ENCODE measurements around the gene JADE3. TPM values are rescaled to one million over a fixed set of nuclear protein-coding genes. Genes with fewer than 3 reads are reported as not detected.

JADE3 gene
- total RNA-seq, 1 experiment from 2014 or later = 20.2 TPM

DNA sequence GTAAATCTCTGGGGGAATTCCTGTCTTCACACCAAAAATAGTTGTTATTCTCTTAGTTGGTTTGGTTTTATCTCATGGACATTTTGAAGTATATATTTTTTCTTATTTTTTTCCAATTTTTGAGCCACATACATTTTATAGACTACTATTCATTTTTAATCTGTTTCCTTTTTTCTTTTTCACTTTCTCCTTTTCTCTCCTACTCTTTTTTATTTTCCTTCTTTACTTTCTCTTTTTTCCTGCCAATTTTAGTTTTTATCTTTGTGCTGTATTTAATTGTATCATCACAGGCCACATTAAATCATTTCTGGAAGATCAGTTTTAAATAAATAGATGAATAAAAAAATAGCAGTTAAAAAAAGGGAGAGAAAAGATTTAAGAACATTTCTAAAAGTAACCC is 14.0 kb upstream of the JADE3 start:
- no peak overlapping the region for H4K91ac ChIP-seq (ENCODE audit: insufficient read length, low read depth, low read length)
- DNase-seq = no peak
- no peak overlapping the region for H2AFZ ChIP-seq (ENCODE audit: low read length)
- no peak overlapping the region for H3K18ac ChIP-seq (ENCODE audit: insufficient read length, low read depth, low read length)
- H2BK20ac ChIP-seq (ENCODE audit: low read depth, low read length, poor library complexity, severe bottlenecking) = no peak overlapping the region
- no peak overlapping the region for H2AK5ac ChIP-seq (ENCODE audit: insufficient read length, low read length)
- H3K23ac ChIP-seq (ENCODE audit: insufficient read length, low read depth, low read length) = no peak overlapping the region
- peaks cover 0 to 7% (median 0%) of the 10 kb centered on the region in 3 experiments; a peak in 3 of 7 replicates for H3K36me3 Mint-ChIP-seq (ENCODE audit: insufficient read depth in 1 of 3, low read depth in 3 of 3)
- no peak overlapping the region for H3K27ac Mint-ChIP-seq
- no peak overlapping the region for H3T11ph ChIP-seq (ENCODE audit: low read length)
- no peaks in the 10 kb centered on the region for H3K4me1 ChIP-seq (ENCODE audit: insufficient read depth, low read length)
- H3K9me3 Mint-ChIP-seq = peaks cover 59 to 62% of the 10 kb centered on the region in 2 experiments
- H3K27ac ChIP-seq (ENCODE audit: insufficient read length, low read depth, low read length) = no peak overlapping the region
- TF ChIP-seq, protein P1, sequence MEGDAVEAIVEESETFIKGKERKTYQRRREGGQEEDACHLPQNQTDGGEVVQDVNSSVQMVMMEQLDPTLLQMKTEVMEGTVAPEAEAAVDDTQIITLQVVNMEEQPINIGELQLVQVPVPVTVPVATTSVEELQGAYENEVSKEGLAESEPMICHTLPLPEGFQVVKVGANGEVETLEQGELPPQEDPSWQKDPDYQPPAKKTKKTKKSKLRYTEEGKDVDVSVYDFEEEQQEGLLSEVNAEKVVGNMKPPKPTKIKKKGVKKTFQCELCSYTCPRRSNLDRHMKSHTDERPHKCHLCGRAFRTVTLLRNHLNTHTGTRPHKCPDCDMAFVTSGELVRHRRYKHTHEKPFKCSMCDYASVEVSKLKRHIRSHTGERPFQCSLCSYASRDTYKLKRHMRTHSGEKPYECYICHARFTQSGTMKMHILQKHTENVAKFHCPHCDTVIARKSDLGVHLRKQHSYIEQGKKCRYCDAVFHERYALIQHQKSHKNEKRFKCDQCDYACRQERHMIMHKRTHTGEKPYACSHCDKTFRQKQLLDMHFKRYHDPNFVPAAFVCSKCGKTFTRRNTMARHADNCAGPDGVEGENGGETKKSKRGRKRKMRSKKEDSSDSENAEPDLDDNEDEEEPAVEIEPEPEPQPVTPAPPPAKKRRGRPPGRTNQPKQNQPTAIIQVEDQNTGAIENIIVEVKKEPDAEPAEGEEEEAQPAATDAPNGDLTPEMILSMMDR (conservative IDR thresholded peaks at IDR 0.05) = no peak
- no peak overlapping the region for H2BK15ac ChIP-seq (ENCODE audit: low read depth, low read length)
- peaks cover 4% of the 10 kb centered on the region; the same call in 1 of the 2 replicates for H3K27me3 Mint-ChIP-seq (ENCODE audit: low read depth)
- no peak overlapping the region for H3K9ac ChIP-seq (ENCODE audit: extremely low read depth, insufficient read length, low read length)
- H3K23me2 ChIP-seq (ENCODE audit: insufficient read length, low read depth, low read length, poor library complexity, severe bottlenecking) = no peaks in the 10 kb centered on the region
- no peak overlapping the region for H4K5ac ChIP-seq (ENCODE audit: insufficient read length, low read depth, low read length)
- H3K79me2 ChIP-seq (ENCODE audit: insufficient read depth, low read length) = no peaks in the 10 kb centered on the region
- H2BK5ac ChIP-seq (ENCODE audit: insufficient read length, low read length) = no peak overlapping the region
- no peak overlapping the region for H2BK120ac ChIP-seq (ENCODE audit: low read depth, low read length, poor library complexity, severe bottlenecking)
- no peak overlapping the region for H2BK12ac ChIP-seq (ENCODE audit: insufficient read length, low read depth, low read length)
- H3K27me3 ChIP-seq (ENCODE audit: insufficient read depth, low read length) = no peaks in the 10 kb centered on the region
- no peak overlapping the region for H3K14ac ChIP-seq (ENCODE audit: insufficient read depth, low read length)
- peaks cover 24% of the 10 kb centered on the region for H3K9me3 ChIP-seq (ENCODE audit: control insufficient read depth, low read depth, low read length)
- no peak overlapping the region for H3K4me3 Mint-ChIP-seq
- no peaks in the 10 kb centered on the region for H4K20me1 ChIP-seq (ENCODE audit: control insufficient read depth, insufficient read depth, insufficient read length)
- H3K4ac ChIP-seq (ENCODE audit: low read depth, low read length) = no peak overlapping the region
- no peak overlapping the region for H4K8ac ChIP-seq (replicated peaks; ENCODE audit: insufficient read length, low read depth, low read length)
- H3K79me1 ChIP-seq (ENCODE audit: insufficient read depth, low read depth, low read length, poor library complexity, severe bottlenecking) = no peaks in the 10 kb centered on the region
- no peak overlapping the region for H3K4me2 ChIP-seq (ENCODE audit: insufficient read depth, insufficient read length, low read length)
- H3K56ac ChIP-seq (ENCODE audit: insufficient read length, low read depth, low read length) = no peak overlapping the region
- H3K4me1 Mint-ChIP-seq = 0 out of 4 replicates have a peak, but pooled peaks cover 0 to under 1% of the 10 kb centered on the region in 2 experiments

All from H9 (cell line).